OCI-LY1 (cell line): Measurements from ENCODE around the gene TXNDC2.

Experiments
- CTCF ChIP-seq: fragments of 200-600 bp; sonication (generic), shearing (Covaris generic); IDR thresholded peaks from 2 replicates; pipeline ENCODE4 v1.5.1; 2017; ENCODE audit warnings: mild to moderate bottlenecking, antibody characterized with exemption, low read length, moderate library complexity, mixed read lengths
- EZH2 ChIP-seq: fragments of 200-600 bp; sonication (generic), shearing (Covaris generic); IDR thresholded peaks from 2 replicates; pipeline ENCODE4 v1.8.0; 2017; ENCODE audit warnings: borderline replicate concordance, mixed run types, mild to moderate bottlenecking, antibody characterized with exemption, low read length, moderate library complexity, mixed read lengths

- TF ChIP-seq CTCF = no peak
- TF ChIP-seq EZH2 = no peak
These were observed at the start of gene TXNDC2 for GRCh38 chr18:9885170-9886004.
